Ovary (tissue), 3 donors: ENCODE measurements around the gene RNF114.

Experiments
- POLR2A ChIP-seq: fragments of 450-650 bp; IDR thresholded peaks from one replicate; pipeline ENCODE4 v1.6.1; 2017; ENCODE audit warnings: antibody characterized with exemption, mild to moderate bottlenecking, moderate library complexity
- TF ChIP-seq, protein P1 (sequence below), 3 donors: fragments of 450-650 bp in 2 of 3; fragments of 200-600 bp in 1 of 3; IDR thresholded peaks; one replicate each; pipeline versions ENCODE4 v1.5.1 to v1.8.0; 2016 to 2022; ENCODE audit warnings: antibody characterized with exemption in 3 of 3, mild to moderate bottlenecking in 1 of 3
- donor health status: DM: no; HTN: no; CAD: no.

DNA sequence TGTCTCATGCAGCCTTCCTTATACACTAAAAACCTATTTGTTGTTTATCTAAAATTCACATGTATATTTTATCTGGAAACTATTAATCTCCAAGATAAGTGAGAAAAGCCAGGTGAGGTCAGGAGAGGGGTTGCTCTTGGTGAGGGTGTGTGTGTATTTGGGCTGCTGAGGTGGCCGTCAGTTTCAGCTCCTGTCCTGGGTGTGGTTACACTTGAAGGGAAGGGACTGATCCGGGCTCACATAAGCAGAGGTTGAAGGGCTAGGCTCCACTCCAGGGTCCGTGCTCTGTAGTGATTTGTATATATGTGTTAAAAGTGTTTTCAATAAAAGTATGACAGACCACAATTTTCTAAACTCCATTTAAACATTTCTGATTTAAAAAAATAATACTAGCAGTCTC lies 33.0 kb downstream of the RNF114 start:
- TF ChIP-seq, protein P1, sequence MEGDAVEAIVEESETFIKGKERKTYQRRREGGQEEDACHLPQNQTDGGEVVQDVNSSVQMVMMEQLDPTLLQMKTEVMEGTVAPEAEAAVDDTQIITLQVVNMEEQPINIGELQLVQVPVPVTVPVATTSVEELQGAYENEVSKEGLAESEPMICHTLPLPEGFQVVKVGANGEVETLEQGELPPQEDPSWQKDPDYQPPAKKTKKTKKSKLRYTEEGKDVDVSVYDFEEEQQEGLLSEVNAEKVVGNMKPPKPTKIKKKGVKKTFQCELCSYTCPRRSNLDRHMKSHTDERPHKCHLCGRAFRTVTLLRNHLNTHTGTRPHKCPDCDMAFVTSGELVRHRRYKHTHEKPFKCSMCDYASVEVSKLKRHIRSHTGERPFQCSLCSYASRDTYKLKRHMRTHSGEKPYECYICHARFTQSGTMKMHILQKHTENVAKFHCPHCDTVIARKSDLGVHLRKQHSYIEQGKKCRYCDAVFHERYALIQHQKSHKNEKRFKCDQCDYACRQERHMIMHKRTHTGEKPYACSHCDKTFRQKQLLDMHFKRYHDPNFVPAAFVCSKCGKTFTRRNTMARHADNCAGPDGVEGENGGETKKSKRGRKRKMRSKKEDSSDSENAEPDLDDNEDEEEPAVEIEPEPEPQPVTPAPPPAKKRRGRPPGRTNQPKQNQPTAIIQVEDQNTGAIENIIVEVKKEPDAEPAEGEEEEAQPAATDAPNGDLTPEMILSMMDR (IDR thresholded peaks at IDR 0.05) = no peak
- no peak for TF ChIP-seq POLR2A
